ENCODE results near the gene SAA2.
A peak's percentile ranks its signal among the peaks of the same experiment; 100 is the strongest.
"Not testable (repeated sequence)": the region's sequence is repeated elsewhere in the genome, so short reads cannot be mapped to it uniquely, and the experiment has no call there.

SAA2 gene

DNA sequence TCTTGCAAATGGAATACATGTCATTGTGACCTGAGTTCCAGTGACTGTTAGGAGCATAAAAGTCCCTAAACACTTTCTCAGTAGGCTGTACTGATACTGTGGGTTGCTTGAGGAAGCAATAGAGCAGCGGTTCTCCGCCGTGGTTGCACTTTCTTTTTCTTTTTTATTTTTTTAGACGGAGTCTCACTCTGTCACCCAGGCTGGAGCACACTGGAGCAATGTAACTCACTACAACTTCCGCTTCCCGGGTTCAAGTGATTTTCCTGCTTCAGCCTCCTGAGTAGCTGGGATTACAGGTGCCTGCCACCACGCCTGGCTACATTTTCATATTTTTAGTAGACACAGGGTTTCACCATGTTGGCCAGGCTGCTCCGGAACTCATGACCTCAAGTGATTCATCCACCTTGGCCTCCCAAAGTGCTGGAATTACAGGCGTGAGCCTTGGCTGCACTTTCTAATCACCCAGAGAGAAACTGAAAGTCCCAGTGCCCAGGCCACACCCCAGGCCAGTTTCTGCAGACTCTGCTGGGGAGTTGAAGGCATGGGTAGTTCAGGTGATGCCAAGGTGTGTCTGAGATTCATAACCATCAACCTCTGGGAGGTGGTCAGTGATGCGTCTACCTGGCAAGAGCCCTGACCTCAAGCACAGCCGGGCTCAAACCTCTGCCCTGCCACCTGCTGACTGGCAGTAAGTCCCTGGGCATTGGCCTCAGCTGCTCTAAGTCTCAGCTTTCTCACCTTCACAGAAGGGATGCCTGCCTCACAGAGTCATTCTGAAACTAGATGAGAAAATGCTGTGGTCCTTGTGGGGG, 1.9 kb downstream of the SAA2 start:
- DNase-seq, result peak; percentile 18

- DNase-seq, result no peak
These were observed 3.1 kb downstream of the SAA2 start for GRCh38 chr11:18245396-18245795.

DNA sequence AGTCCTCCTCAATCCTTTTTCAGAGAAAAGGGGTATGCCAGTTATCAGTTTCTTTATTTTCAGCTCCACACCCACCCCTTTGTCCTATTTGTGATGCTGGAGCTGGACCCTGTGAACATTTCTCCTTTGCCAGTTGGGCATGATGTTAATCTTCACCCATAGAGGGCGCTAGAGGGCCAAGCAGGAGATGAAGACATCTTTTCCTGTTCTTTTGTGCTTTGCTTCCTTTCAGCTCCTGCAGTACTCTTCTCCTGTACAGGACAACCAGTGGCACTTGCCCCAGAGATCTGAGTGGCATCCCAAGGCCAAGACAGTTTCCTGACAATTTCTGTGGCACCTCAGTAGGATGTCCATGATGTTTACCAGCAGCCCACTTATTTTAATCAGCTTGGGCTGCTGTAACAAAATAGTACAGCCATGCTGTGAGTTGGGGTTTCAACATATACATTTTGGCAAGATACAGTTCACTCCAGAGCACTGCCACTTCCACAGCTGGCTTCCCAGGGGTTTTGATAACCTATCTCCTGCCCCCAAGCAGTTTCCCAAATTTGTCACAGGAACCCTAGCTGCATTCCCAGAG, 4.6 kb downstream of the SAA2 start:
- peak; percentile 66 for DNase-seq

DNA sequence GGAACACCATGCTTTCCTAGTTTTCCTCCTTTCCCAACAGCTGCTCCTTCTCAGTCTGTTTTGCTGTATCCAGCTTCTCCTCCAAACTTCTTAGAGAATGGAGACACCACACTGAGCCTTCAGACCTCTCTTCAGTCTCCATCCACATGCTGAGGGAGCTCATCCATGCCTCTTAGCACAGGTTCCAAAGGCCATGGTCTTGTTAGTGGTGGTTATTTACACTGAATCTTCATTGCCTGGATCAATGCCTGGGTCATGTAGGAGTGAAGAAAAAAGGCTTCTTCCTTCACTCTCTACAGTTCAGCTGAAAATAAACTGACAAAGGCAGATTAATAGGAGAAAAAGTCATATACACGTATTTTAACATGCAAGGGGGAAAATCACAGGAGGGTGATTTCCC, 8.8 kb downstream of the SAA2 start:
- no peak for DNase-seq

GRCh38 chr11:18236664-18237356, 11.7 kb downstream of the SAA2 start, which contains the start of gene SAA4:
Gene SAA4 (minus strand): TSS chr11:18236802. CDS start chr11:18235926, 876 bp downstream.
- DNase-seq, result no peak

DNA sequence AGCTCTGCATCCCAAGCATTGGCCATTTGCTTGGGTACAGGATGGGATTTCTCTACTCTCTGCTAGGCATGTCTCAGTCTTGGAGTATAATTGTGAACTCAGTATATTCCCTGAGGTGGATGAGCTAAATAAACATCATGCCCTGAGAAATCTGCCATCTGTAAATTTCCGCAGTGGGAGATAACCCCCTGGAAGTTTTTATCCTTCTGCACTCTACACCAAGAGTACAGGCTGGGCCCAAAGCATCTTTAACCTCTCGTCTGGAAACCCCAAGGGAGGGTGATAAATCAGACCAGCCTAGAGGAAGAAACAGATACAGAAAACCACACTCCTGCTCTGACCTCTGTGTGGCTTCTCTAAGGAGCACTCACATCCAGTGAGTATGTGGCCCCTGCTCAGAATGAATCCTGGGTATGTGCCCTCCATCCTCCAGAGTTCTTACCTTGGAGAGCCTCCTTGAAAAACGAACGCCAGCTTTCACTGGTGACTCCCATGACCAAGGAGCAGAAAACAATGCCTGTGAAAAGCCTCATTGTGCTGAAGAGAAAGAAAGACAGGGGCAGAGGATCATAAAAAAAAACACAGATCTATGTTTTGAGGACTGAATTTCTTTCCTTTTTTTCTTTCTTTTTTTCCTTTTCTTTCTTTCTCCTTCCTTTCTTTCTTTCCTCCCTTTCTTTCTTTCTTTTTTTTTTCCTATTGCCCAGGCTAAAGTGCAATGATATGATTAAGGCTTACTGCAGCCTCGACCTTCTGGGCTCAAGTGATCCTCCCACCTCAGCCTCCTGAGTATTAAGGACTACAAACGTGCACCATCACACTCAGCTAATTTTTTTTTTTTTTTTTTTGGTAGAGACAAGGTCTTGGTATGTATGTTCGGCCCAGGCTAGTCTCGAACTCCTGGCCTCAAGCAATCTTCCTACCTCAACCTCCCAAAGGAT, 12.8 kb downstream of the SAA2 start:
- DNase-seq, result no peak

DNA sequence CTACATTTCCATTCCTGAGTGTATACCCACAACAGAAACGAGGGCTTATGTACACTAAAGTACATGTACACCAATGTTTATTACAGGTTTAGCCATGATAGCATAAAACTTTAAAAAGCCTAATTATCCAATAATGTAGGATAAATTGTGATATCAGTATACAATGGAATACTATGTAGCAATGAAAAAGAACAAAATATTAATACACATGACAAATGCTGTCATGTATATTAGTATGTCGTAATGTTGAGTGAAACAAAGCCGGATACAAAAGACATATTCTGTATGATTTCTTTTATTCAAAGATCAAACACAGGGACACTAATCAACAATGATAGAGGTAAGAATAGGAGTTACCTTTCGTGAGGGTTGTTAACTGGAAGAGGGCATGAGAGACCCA, 14.6 kb downstream of the SAA2 start:
- no peak for DNase-seq

DNA sequence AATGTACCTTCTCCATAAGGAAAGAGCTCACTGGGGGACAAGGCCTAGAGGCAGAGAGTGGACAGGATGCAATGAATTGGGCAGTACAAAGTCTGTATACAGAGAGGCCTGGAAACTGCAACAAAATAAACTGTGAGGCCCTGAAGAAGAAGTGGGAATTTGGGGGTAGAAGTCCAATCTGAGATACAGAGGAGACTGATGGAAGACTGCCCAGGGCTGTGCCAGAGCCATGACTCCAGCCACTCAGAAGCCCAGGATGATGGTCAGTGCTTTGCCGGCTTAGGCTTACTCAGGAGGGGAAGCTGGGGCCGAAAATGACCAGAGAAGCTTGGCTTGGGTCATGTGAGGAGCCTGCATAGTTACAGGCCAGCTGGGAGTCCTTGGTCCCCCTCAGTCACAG, 17.6 kb downstream of the SAA2 start:
- no peak for DNase-seq

- no peak for DNase-seq
These were observed 19.0 kb downstream of the SAA2 start for GRCh38 chr11:18229501-18229900.

GRCh38 chr11:18225913-18226312, 22.6 kb downstream of the SAA2 start:
- no peak for DNase-seq

DNA sequence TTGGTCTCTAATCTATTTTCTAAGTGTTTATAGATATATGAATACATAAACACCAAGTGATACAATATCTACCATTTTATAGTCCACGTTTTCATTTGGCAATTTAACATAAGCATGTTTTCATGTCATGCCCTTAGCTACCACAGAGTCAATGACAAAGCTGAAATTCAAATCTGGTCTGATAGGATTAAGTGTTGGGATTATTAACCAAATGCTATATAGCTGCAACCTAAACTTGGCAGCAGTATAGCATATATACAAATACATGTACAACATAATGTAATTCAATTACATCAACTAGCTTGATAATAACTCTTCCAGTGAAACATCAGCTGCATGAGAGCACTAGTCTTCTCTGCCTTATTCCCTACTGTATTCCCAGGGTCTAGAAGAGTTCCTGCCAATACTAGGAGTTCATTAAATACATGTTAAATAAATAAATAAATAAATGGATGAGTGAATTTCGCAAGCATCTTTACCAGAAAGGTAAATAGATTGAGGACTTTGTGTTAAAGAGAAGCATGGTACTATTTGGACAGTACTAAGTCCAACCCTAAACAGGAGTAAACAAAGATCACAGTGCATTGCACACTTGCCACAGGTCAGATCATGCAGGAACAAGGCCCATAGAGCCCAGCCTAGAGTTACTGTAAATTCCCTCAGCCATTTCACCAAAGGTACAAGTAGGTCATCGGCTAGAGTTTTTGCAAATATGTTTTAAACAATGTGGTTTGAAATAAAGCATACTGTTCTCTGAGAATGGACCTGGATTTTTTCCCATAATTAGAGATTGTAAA, 24.7 kb downstream of the SAA2 start:
- no peak for DNase-seq

DNA sequence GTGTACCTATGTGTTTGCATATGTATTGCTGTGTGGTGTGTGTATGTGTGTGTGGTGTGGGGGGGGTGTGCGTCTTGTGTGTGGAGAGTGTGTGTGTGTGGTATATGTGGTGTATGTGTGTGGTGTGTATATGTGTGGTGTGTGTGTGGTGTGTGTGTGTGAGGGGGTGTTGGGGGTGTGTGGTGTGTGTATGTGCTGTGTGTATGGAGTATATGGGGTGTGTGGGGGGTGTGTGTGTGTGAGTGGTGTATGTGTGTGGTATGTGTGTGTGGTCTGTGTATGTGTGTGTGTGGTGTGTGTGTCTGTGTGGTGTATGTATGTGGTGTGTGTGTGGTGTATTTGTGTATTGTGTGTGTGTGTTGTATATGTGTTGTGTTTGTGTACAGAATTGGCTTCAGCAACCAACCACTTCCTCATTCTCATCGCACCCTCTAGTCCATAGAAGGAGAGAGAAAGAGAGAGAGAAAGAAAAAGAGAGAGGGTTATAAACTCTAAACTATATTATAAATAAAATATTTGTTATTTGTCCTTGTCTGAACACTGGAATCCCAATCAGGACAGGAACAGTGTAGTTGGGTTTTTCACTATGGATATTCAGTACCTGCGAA, 25.6 kb downstream of the SAA2 start:
- no peak for DNase-seq

DNA sequence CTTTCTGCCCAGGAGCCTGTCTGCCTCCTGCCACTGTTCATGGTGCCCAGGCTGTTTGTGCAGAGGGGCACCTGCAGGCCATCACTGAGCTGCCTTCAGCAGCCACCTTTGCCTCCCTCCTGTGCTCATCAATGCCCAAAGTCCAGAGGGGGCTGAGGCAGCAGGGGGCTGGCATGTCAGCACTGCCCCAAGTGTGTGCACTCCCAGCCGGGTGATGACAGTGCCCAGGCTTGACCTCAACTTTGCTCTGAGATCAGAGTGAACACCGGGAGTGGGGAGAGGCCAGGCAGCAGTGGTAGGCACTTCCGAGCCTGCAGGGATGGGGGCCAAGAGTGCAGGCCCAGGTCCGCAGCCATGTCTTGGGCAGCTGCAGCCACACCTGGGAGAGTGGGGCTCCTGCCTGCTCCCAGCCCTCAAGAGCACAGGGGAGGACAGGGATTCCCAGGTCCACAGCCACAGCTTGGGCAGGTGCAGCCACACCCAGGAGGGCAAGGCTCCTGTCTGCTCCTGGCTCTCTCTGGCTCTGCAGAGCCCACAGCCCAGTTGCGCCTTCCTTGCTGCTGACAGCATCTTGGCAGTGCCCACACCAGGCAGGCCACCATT, 27.1 kb downstream of the SAA2 start:
- DNase-seq, result no peak

GRCh38 chr11:18209058-18209457, 39.4 kb downstream of the SAA2 start:
- no peak for DNase-seq

- no peak for DNase-seq
These were observed 43.7 kb downstream of the SAA2 start for GRCh38 chr11:18204771-18205170.

DNA sequence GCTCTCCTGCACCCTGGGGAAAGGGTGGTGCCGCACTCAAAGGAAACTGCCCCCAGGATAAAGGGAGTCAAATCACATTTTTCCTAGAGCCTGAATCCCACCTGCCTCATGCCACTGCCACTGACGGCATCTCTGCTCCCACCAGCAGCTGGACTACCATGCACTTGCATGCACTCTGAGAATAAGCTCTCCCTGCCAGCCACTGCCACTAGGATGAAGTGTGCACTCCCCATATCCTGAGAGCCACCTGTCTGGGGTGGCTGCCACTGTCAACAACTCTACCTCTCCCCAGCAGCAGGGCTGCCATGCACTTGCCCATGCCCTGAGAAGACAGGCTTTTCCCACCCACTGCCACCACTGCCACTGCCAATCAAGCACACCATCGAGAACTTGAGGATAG, 44.2 kb downstream of the SAA2 start:
- DNase-seq, result no peak

GRCh38 chr11:18203723-18204122, 44.7 kb downstream of the SAA2 start:
- no peak for DNase-seq

DNA sequence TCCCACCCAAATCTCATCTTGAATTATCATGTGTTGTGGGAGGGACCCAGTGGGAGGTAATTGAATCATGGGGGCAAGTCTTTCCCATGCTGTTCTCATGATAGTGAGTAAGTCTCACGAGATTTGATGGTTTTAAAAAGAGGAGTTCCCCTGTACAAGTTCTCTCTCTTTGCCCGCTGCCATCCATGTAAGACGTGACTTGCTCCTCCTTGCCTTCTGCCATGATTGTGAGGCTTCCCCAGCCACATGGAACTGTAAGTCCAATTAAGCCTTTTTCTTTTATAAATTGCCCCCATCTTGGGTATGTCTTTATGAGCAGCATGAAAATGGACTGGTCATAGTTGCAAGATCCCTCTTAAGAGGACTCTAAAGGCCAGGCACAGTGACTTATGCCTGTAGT, 50.7 kb downstream of the SAA2 start:
- not testable (repeated sequence) for DNase-seq

DNA sequence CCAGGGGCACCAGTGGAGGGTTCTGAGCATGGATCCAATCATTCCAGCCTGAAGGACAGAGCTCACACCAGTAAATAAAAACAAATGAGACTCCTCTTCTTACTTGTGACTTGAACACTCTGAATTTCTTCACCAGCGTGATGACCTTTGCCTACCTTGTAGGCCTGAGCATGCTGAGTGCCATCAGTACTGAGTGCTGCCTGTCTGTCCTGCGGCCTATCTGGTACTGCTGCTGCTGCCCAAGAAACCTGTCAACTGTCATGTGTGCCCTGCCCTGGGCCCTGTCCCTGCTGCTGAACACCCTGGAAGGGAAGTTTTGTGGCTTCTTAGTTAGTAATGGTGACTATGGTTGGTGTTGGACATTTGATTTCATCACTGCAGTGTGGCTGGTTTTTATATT, 51.9 kb downstream of the SAA2 start:
- no peak for DNase-seq

Data from stimulated activated CD4-positive, alpha-beta T cell treated with anti-CD3 and anti-CD28 coated beads, Interleukin-4, amount 100 ng/mL, for 24 hours (primary cell).